Activated CD4-positive, alpha-beta T cell treated with anti-CD3 and anti-CD28 coated beads, Interleukin-2, amount 10 ng/mL, durations not matched to agents 7 days and 5 days (primary cell): Measurements from ENCODE around the gene EDRF1. TPM values are rescaled to one million over a fixed set of nuclear protein-coding genes. Genes with fewer than 3 reads are reported as not detected.

ENCODE experiments used
- CTCF ChIA-PET: fragments of 350-600 bp; sonication (Branson Sonifier 250); formaldehyde crosslinking; loops from one replicate; lab custom pipeline; 2021; ENCODE audit warnings: antibody characterized with exemption; lab: Charles Lee
- POLR2A ChIA-PET: fragments of 350-600 bp; sonication (Branson Sonifier 250); formaldehyde crosslinking; loops from one replicate; lab custom pipeline; 2021; ENCODE audit warnings: antibody characterized with exemption; lab: Charles Lee
- DNase-seq: peaks from one replicate; pipeline ENCODE4 v3.0.0-alpha.2; 2020
- H3K27ac Mint-ChIP-seq: one replicate; pipeline ENCODE4 v1.8.0; 2021; ENCODE audit warnings: mild to moderate bottlenecking, moderate library complexity, mixed read lengths
- H3K27me3 Mint-ChIP-seq: one replicate; pipeline ENCODE4 v1.8.0; 2021; ENCODE audit warnings: mixed read lengths
- H3K36me3 Mint-ChIP-seq: one replicate; pipeline ENCODE4 v1.8.0; 2021; ENCODE audit warnings: low read depth, mixed read lengths
- H3K4me1 Mint-ChIP-seq: one replicate; pipeline ENCODE4 v1.8.0; 2021; ENCODE audit warnings: mixed read lengths
- H3K4me3 Mint-ChIP-seq: one replicate; pipeline ENCODE4 v1.8.0; 2021; ENCODE audit warnings: mild to moderate bottlenecking, moderate library complexity, mixed read lengths
- H3K9me3 Mint-ChIP-seq: one replicate; pipeline ENCODE4 v1.8.0; 2021; ENCODE audit warnings: mixed read lengths
- total RNA-seq, 2 experiments: library from RNA; stranded (reverse); gene quantifications; one replicate each; pipeline ENCODE4 v1.2.3, GENCODE V29; 2021

EDRF1 gene
- total RNA-seq, 2 experiments from 2014 or later = 37.0 to 39.5 TPM

DNA sequence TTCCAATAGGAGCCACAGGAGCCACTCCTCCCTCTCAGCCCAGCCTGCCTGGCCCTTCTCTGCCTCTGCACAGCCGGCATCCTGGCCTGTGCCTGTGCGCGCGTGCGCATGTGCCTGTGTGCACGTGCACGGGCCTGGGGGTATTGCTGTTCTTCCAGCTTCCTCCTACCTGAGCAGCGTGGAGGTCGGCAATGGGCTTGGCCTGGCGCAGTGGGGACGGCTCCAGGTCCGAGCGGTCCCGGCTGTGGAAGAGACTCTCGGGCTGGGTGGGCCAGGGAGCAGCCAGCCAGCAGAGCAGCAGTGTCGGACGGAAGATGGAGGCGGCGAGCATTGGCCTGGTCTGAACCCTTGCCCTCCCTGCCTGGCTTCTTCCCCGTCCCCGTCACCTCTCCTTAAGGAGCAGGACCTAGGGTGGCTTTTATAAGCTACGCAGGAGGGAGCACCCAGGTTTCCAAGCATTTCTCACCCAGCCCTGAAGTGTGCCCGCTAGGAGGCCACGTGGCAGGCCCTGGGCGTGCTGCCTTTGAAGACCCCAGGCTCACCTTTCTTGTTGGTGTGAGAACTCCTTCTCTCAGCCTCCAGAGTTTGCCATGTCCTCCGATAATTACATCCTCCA lies 56.1 kb downstream of the EDRF1 start, which contains the start of gene MMP21:
TSS of gene MMP21 (minus strand) at position 331 of the 616 bp plus-strand sequence. CDS start at position 331, 0 bp downstream.
- Mint-ChIP-seq H3K27ac (no peak within 1 kb of the TSS), H3K4me1 (no peaks in the 10 kb centered on the region), H3K9me3 (no peaks in the 10 kb centered on the region), H3K4me3 (no peak within 1 kb of the TSS), H3K27me3 (peaks cover 5% of the 10 kb centered on the region), H3K36me3 (no peaks in the 10 kb centered on the region)
- DNase-seq = no peak
- ChIA-PET POLR2A (no interaction called here), CTCF (no interaction called here)

DNA sequence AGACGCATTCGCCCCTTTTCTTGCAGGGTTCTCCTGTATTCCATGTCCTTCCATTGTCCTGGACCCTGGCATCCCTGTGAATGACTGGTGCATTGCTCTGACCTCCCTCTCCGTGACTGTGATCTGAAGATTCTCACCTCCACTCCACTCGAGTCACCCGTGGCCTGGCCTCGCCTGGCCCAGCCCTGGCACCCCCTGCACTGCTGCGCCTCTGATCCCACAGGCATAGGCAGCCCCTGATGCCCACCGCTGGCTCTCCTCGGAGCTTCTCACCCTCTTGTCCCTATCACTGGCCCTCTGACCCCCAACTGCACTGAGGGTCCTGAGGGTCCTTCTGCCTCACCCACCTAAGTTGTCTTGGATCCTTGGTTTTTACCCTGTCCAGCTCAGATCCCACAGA lies 58.3 kb downstream of the EDRF1 start:
- POLR2A ChIA-PET = no interaction called here
- Mint-ChIP-seq H3K36me3 (no peaks in the 10 kb centered on the region), H3K4me3 (no peak overlapping the region), H3K27ac (no peak overlapping the region), H3K27me3 (peaks cover 5% of the 10 kb centered on the region), H3K4me1 (no peaks in the 10 kb centered on the region), H3K9me3 (no peaks in the 10 kb centered on the region)
- DNase-seq = no peak
- CTCF ChIA-PET = interaction anchor here (1.0 kb wide), 1 partner anchor 14 kb away, joined by 3 read pairs; no protein-coding TSS in a partner anchor

- Mint-ChIP-seq H3K27ac (no peak overlapping the region), H3K4me3 (no peak overlapping the region), H3K4me1 (no peaks in the 10 kb centered on the region), H3K27me3 (peaks cover 5% of the 10 kb centered on the region), H3K36me3 (no peaks in the 10 kb centered on the region), H3K9me3 (no peaks in the 10 kb centered on the region)
- ChIA-PET CTCF (interaction anchor here (1.0 kb wide), 1 partner anchor 15 kb away, joined by 3 read pairs; no protein-coding TSS in a partner anchor), POLR2A (no interaction called here)
- no peak for DNase-seq
Measured at GRCh38 chr10:125778556-125778955, 59.0 kb downstream of the EDRF1 start.

GRCh38 chr10:125779403-125780327 lies 60.2 kb downstream of the EDRF1 start:
- Mint-ChIP-seq H3K36me3 (no peaks in the 10 kb centered on the region), H3K9me3 (no peaks in the 10 kb centered on the region), H3K4me1 (peaks cover 2% of the 10 kb centered on the region), H3K4me3 (no peak overlapping the region), H3K27me3 (peaks cover 3% of the 10 kb centered on the region), H3K27ac (no peak overlapping the region)
- no peak for DNase-seq
- POLR2A ChIA-PET = no interaction called here
- CTCF ChIA-PET = interaction anchor here (0.6 kb wide), 1 partner anchor 88 kb away, joined by 3 read pairs; no protein-coding TSS in a partner anchor

- peaks cover 3% of the 10 kb centered on the region for H3K27me3 Mint-ChIP-seq
Measured at GRCh38 chr10:125781374-125781773, 61.9 kb downstream of the EDRF1 start.

DNA sequence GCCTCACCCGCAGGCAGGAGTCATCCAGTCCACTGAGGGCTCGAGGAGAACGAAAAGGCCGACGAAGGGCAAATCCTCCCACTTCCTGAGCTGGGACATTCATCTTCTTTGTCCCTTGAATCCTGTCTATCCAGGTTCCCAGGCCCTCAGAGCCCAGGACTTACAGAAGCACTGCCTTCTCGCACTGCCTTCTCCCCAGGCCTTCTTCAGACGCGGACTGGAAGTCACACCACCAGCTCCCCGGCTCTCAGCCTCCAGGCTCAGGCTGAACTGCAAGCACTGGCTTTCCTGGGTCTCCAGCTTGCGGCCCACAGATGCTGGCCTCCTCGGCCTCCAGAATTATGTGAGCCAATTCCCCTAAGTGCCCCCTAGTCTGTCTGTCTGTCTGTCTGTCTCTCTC lies 62.5 kb downstream of the EDRF1 start:
- no peak overlapping the region for H3K27ac Mint-ChIP-seq
- peaks cover 6% of the 10 kb centered on the region for H3K4me1 Mint-ChIP-seq
- no peaks in the 10 kb centered on the region for H3K36me3 Mint-ChIP-seq
- CTCF ChIA-PET = no interaction called here
- H3K27me3 Mint-ChIP-seq = peaks cover 3% of the 10 kb centered on the region
- H3K9me3 Mint-ChIP-seq = no peaks in the 10 kb centered on the region
- POLR2A ChIA-PET = no interaction called here
- no peak overlapping the region for H3K4me3 Mint-ChIP-seq
- DNase-seq = no peak

More at GRCh38 chr10:125781374-125781773, 61.9 kb downstream of the EDRF1 start:
- DNase-seq = no peak
- no peak overlapping the region for H3K27ac Mint-ChIP-seq
- peaks cover 2% of the 10 kb centered on the region for H3K4me1 Mint-ChIP-seq
- ChIA-PET POLR2A (no interaction called here), CTCF (interaction anchor here (1.3 kb wide), 1 partner anchor 16 kb away, joined by 3 read pairs; no protein-coding TSS in a partner anchor)
- no peaks in the 10 kb centered on the region for H3K36me3 Mint-ChIP-seq
- H3K4me3 Mint-ChIP-seq = no peak overlapping the region
- H3K9me3 Mint-ChIP-seq = no peaks in the 10 kb centered on the region

GRCh38 chr10:125782616-125783015 lies 63.1 kb downstream of the EDRF1 start:
- no peak for DNase-seq
- Mint-ChIP-seq H3K9me3 (no peaks in the 10 kb centered on the region), H3K27ac (peak overlapping the region; percentile 42), H3K4me1 (peaks cover 8% of the 10 kb centered on the region), H3K4me3 (no peak overlapping the region), H3K36me3 (no peaks in the 10 kb centered on the region), H3K27me3 (no peaks in the 10 kb centered on the region)
- ChIA-PET CTCF (no interaction called here), POLR2A (no interaction called here)

DNA sequence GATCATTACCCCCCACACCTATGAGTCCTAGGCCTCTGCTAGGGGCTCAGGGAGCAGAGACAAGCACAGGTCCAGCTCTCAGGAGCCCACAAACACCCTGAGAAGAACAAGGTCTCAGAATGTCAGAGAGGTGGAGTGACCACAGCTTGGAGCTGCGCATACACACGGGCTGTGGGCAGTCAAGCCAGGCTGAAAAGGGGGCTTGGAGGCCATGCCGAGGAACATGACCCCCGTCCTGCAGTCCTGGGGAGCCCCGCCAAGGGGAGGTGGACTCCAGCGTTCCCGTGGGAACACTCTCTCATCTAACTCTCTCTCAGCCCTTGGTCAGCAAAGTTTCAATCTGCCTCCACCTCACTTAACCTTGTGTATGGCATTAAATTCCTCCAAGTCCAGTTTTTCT lies 63.9 kb downstream of the EDRF1 start:
- Mint-ChIP-seq H3K27me3 (no peaks in the 10 kb centered on the region), H3K4me1 (peaks cover 16% of the 10 kb centered on the region), H3K36me3 (peaks cover 3% of the 10 kb centered on the region), H3K9me3 (no peaks in the 10 kb centered on the region), H3K4me3 (no peak overlapping the region), H3K27ac (no peak overlapping the region)
- CTCF ChIA-PET = no interaction called here
- POLR2A ChIA-PET = no interaction called here
- DNase-seq = no peak

GRCh38 chr10:125783957-125784356 lies 64.4 kb downstream of the EDRF1 start:
- no peak overlapping the region for H3K4me3 Mint-ChIP-seq
- ChIA-PET CTCF (no interaction called here), POLR2A (no interaction called here)
- DNase-seq = no peak
- peak overlapping the region; percentile 43 for H3K27ac Mint-ChIP-seq
- no peaks in the 10 kb centered on the region for H3K9me3 Mint-ChIP-seq
- H3K4me1 Mint-ChIP-seq = peaks cover 22% of the 10 kb centered on the region
- no peaks in the 10 kb centered on the region for H3K27me3 Mint-ChIP-seq
- peaks cover 3% of the 10 kb centered on the region for H3K36me3 Mint-ChIP-seq

- peaks cover 27% of the 10 kb centered on the region for H3K4me1 Mint-ChIP-seq
- H3K27me3 Mint-ChIP-seq = no peaks in the 10 kb centered on the region
- H3K27ac Mint-ChIP-seq = no peak overlapping the region
- H3K9me3 Mint-ChIP-seq = no peaks in the 10 kb centered on the region
- DNase-seq = no peak
- H3K4me3 Mint-ChIP-seq = no peak overlapping the region
- CTCF ChIA-PET = no interaction called here
- peaks cover 3% of the 10 kb centered on the region for H3K36me3 Mint-ChIP-seq
- POLR2A ChIA-PET = no interaction called here
Measured at GRCh38 chr10:125785791-125786190, 66.3 kb downstream of the EDRF1 start.

GRCh38 chr10:125788156-125789034 lies 68.9 kb downstream of the EDRF1 start:
- POLR2A ChIA-PET = no interaction called here
- H3K4me3 Mint-ChIP-seq = no peak overlapping the region
- peaks cover 27% of the 10 kb centered on the region for H3K4me1 Mint-ChIP-seq
- H3K27ac Mint-ChIP-seq = peak overlapping the region; percentile 85
- no peaks in the 10 kb centered on the region for H3K9me3 Mint-ChIP-seq
- H3K36me3 Mint-ChIP-seq = peaks cover 12% of the 10 kb centered on the region
- no peaks in the 10 kb centered on the region for H3K27me3 Mint-ChIP-seq
- DNase-seq = no peak
- CTCF ChIA-PET = no interaction called here
